Kasumi-1 (cell line): ENCODE measurements around the gene TRIM62.

Source experiments
- DNase-seq, 2 experiments: peaks; one replicate each; lab custom pipeline; 2025; lab: John Stamatoyannopoulos, UW

TRIM62 gene

GRCh38 chr1:33098371-33098770 is 83.5 kb downstream of the TRIM62 start:
- peak; percentile 20 to 28 for DNase-seq

GRCh38 chr1:33097762-33098161 is 84.1 kb downstream of the TRIM62 start:
- no peak for DNase-seq

- no peak for DNase-seq
Measured at GRCh38 chr1:33097137-33097611, 84.7 kb downstream of the TRIM62 start.

GRCh38 chr1:33096363-33097005 is 85.4 kb downstream of the TRIM62 start:
- no peak for DNase-seq
